DOHH2 (cell line): ENCODE measurements around the gene HID1.

Experiments
- EZH2phosphoT487 ChIP-seq: fragments of 200-600 bp; sonication (generic); IDR thresholded peaks from 2 replicates; pipeline ENCODE4 v1.6.1; 2017; ENCODE audit warnings: borderline replicate concordance, mild to moderate bottlenecking, antibody characterized with exemption, low read length, moderate library complexity, mixed read lengths
- TF ChIP-seq, protein P1 (sequence below): fragments of 200-600 bp; sonication (generic); IDR thresholded peaks from one replicate; pipeline ENCODE4 v1.5.1; 2014; ENCODE audit warnings: antibody characterized with exemption, mild to moderate bottlenecking, low read depth, low read length; ENCODE audit not compliant: poor library complexity, severe bottlenecking

- TF ChIP-seq, protein P1, sequence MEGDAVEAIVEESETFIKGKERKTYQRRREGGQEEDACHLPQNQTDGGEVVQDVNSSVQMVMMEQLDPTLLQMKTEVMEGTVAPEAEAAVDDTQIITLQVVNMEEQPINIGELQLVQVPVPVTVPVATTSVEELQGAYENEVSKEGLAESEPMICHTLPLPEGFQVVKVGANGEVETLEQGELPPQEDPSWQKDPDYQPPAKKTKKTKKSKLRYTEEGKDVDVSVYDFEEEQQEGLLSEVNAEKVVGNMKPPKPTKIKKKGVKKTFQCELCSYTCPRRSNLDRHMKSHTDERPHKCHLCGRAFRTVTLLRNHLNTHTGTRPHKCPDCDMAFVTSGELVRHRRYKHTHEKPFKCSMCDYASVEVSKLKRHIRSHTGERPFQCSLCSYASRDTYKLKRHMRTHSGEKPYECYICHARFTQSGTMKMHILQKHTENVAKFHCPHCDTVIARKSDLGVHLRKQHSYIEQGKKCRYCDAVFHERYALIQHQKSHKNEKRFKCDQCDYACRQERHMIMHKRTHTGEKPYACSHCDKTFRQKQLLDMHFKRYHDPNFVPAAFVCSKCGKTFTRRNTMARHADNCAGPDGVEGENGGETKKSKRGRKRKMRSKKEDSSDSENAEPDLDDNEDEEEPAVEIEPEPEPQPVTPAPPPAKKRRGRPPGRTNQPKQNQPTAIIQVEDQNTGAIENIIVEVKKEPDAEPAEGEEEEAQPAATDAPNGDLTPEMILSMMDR = no peak
- TF ChIP-seq EZH2phosphoT487 = no peak
Observed at GRCh38 chr17:74998783-74999182, 26.2 kb upstream of the HID1 start.
